CD14-positive monocyte (primary cell): Measurements from ENCODE around the gene PRSS33. TPM values are rescaled to one million over a fixed set of nuclear protein-coding genes. Genes with fewer than 3 reads are reported as not detected.

Source experiments
- DNase-seq, 3 donors: peaks; one replicate each; pipeline ENCODE4 v3.0.0-alpha.2; 2011 to 2022
- H2AFZ ChIP-seq: 2 replicates; pipeline ENCODE4 v1.6.0; 2012; ENCODE audit warnings: mild to moderate bottlenecking, low read depth, low read length, inconsistent platforms; ENCODE audit not compliant: insufficient read depth, poor library complexity, severe bottlenecking
- H3K27ac ChIP-seq, 2 donors: 1 replicate in 1 of 2; 2 replicates in 1 of 2; pipeline ENCODE4 v1.5.1; 2012 to 2013; ENCODE audit warnings: low read length in 2 of 2, control low read depth in 1 of 2, inconsistent platforms in 1 of 2, low read depth in 1 of 2, mild to moderate bottlenecking in 1 of 2
- H3K27me3 ChIP-seq, 2 donors: one replicate each; pipeline versions ENCODE4 v1.6.0 to v1.6.1; 2011 to 2013; ENCODE audit warnings: low read length in 2 of 2; ENCODE audit not compliant: control insufficient read depth in 2 of 2, insufficient read depth in 2 of 2
- H3K36me3 ChIP-seq, 2 donors: replicated peaks in 1 of 2; 1 replicate in 1 of 2; 2 replicates in 1 of 2; pipeline versions ENCODE4 v1.5.1 to v1.6.1; 2012 to 2013; ENCODE audit warnings: low read length in 2 of 2, control low read depth in 1 of 2, inconsistent platforms in 1 of 2, mild to moderate bottlenecking in 1 of 2; ENCODE audit not compliant: insufficient read depth in 2 of 2, control insufficient read depth in 1 of 2
- H3K4me1 ChIP-seq, 2 donors: 1 replicate in 1 of 2; 2 replicates in 1 of 2; pipeline versions ENCODE4 v1.5.1 to v1.6.1; 2012 to 2013; ENCODE audit warnings: low read length in 2 of 2, control low read depth in 1 of 2, inconsistent platforms in 1 of 2, mild to moderate bottlenecking in 1 of 2, moderate library complexity in 1 of 2; ENCODE audit not compliant: insufficient read depth in 2 of 2, control insufficient read depth in 1 of 2
- H3K4me2 ChIP-seq: replicated peaks from 2 replicates; pipeline ENCODE3; 2012; ENCODE audit warnings: low read length, moderate library complexity, mild to moderate bottlenecking; ENCODE audit not compliant: poor library complexity, severe bottlenecking; ENCODE audit errors: extremely low read depth
- H3K4me3 ChIP-seq, 3 experiments: fragments of 200-600 bp in 1 of 3; sonication (generic) in 1 of 3; replicated peaks in 1 of 3; 1 replicate in 2 of 3; 2 replicates in 1 of 3; pipeline ENCODE4 v1.5.1; 2011 to 2013; ENCODE audit warnings: low read length in 3 of 3, mild to moderate bottlenecking in 3 of 3, control low read depth in 2 of 3, low read depth in 2 of 3, inconsistent platforms in 1 of 3, moderate library complexity in 1 of 3
- H3K79me2 ChIP-seq: 2 replicates; pipeline ENCODE4 v1.6.0; 2012; ENCODE audit warnings: mild to moderate bottlenecking, control low read depth, inconsistent platforms, low read length, moderate library complexity; ENCODE audit not compliant: insufficient read depth
- H3K9ac ChIP-seq: 2 replicates; pipeline ENCODE4 v1.6.0; 2017; ENCODE audit warnings: low read length, mild to moderate bottlenecking; ENCODE audit not compliant: insufficient read depth, poor library complexity, severe bottlenecking
- H3K9me3 ChIP-seq, 2 donors: replicated peaks in 1 of 2; 1 replicate in 1 of 2; 2 replicates in 1 of 2; pipeline versions ENCODE4 v1.5.1 to v1.6.1; 2012 to 2013; ENCODE audit warnings: low read length in 2 of 2, control low read depth in 1 of 2; ENCODE audit not compliant: control insufficient read depth in 1 of 2, insufficient read depth in 1 of 2
- H4K20me1 ChIP-seq: 2 replicates; pipeline ENCODE4 v1.6.0; 2012; ENCODE audit warnings: mild to moderate bottlenecking, low read length, control low read depth, moderate library complexity; ENCODE audit not compliant: insufficient read depth
- H3K27ac Mint-ChIP-seq, 7 donors: one replicate each; pipeline ENCODE4 v1.8.0; 2020; ENCODE audit warnings: mild to moderate bottlenecking in 7 of 7, mixed read lengths in 7 of 7, moderate library complexity in 6 of 7, inconsistent platforms in 2 of 7
- H3K27me3 Mint-ChIP-seq, 3 donors: one replicate each; pipeline ENCODE4 v1.8.0; 2021 to 2022; ENCODE audit warnings: low read depth in 3 of 3, mild to moderate bottlenecking in 3 of 3, mixed read lengths in 3 of 3, moderate library complexity in 3 of 3, inconsistent platforms in 1 of 3
- H3K36me3 Mint-ChIP-seq, 2 donors: one replicate each; pipeline ENCODE4 v1.8.0; 2020; ENCODE audit warnings: mixed read lengths in 2 of 2, inconsistent platforms in 1 of 2, mild to moderate bottlenecking in 1 of 2
- H3K4me1 Mint-ChIP-seq: one replicate; pipeline ENCODE4 v1.8.0; 2020; ENCODE audit warnings: mild to moderate bottlenecking, mixed read lengths
- H3K4me3 Mint-ChIP-seq, 2 donors: one replicate each; pipeline ENCODE4 v1.8.0; 2020; ENCODE audit warnings: mild to moderate bottlenecking in 2 of 2, mixed read lengths in 2 of 2, moderate library complexity in 1 of 2
- H3K9me3 Mint-ChIP-seq, 7 donors: one replicate each; pipeline ENCODE4 v1.8.0; 2020 to 2022; ENCODE audit warnings: mixed read lengths in 7 of 7, mild to moderate bottlenecking in 6 of 7, moderate library complexity in 6 of 7, inconsistent platforms in 2 of 7
- WGBS: methylation state at CpG from one replicate; pipeline ENCODE4 v1.1.5; 2013; ENCODE audit warnings: missing lambda C conversion rate; ENCODE audit not compliant: insufficient coverage; 5-methylcytosine and 5-hydroxymethylcytosine counted together
- intact Hi-C, 2 donors: fragments of 100-400 bp; cut with micrococcal nuclease; formaldehyde crosslinking; loops; one replicate each; pipeline versions ENCODE4 v1.15.0 to v1.15.1; 2023
- polyA plus RNA-seq, 3 donors: library from polyadenylated mRNA; depleted of rRNA in 1 of 3; unstranded in 2 of 3; stranded (reverse) in 1 of 3; fragments of 300-500 nt in 2 of 3; fragments of >200 nt in 1 of 3; fragmentation: Illumina TruSeq in 2 of 3; gene quantifications; 1 replicate in 2 of 3; 2 replicates in 1 of 3; pipeline ENCODE4 v1.2.3, GENCODE V29; 2012 to 2021
- TF ChIP-seq, protein P1 (sequence below): fragments of 200-600 bp; IDR thresholded peaks from one replicate; pipeline ENCODE4 v1.8.0; 2022; ENCODE audit warnings: antibody characterized with exemption, mild to moderate bottlenecking

Gene PRSS33
- polyA plus RNA-seq, 3 donors = 0.05 TPM; not detected in 2

DNA sequence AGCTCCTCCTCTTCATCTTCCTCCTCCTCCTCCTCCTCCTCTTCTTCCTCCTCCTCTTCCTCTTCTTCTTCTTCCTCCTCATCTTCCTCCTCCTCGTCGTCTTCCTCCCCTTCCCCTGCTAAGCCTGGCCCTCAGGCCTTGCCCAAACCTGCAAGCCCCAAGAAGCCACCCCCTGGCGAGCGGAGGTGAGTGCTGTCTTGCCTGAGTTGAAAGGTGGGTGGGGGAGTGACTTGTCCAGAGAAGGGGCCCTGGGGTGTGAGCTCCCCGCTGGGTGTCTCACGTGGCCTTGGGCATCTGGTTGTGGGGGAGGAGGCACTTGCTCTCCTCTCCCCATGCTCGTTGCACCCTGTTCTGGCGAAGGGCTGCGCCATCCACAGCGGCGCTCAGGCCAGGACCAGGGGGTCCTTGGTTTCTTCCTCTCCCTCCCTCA lies 18.2 kb downstream of the PRSS33 start:
- H3K27me3 ChIP-seq = no peaks in the 10 kb centered on the region
- peaks cover 47% of the 10 kb centered on the region for H3K79me2 ChIP-seq
- peaks cover 0 to 4% (median 0%) of the 10 kb centered on the region in 3 donors for H3K27me3 Mint-ChIP-seq
- TF ChIP-seq, protein P1, sequence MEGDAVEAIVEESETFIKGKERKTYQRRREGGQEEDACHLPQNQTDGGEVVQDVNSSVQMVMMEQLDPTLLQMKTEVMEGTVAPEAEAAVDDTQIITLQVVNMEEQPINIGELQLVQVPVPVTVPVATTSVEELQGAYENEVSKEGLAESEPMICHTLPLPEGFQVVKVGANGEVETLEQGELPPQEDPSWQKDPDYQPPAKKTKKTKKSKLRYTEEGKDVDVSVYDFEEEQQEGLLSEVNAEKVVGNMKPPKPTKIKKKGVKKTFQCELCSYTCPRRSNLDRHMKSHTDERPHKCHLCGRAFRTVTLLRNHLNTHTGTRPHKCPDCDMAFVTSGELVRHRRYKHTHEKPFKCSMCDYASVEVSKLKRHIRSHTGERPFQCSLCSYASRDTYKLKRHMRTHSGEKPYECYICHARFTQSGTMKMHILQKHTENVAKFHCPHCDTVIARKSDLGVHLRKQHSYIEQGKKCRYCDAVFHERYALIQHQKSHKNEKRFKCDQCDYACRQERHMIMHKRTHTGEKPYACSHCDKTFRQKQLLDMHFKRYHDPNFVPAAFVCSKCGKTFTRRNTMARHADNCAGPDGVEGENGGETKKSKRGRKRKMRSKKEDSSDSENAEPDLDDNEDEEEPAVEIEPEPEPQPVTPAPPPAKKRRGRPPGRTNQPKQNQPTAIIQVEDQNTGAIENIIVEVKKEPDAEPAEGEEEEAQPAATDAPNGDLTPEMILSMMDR = no peak
- H3K4me1 Mint-ChIP-seq = peaks cover 6% of the 10 kb centered on the region
- no peaks in the 10 kb centered on the region for H3K9me3 ChIP-seq
- peak overlapping the region in 6 of 7 donors; percentile 31 to 76 (median 60) for H3K27ac Mint-ChIP-seq
- no peak overlapping the region for H3K4me3 ChIP-seq
- peaks cover 0 to 1% (median 0%) of the 10 kb centered on the region in 7 donors for H3K9me3 Mint-ChIP-seq
- H3K4me2 ChIP-seq = no peak overlapping the region
- H3K27ac ChIP-seq = peak overlapping the region in 1 of 2 donors; percentile 27
- DNase-seq = no peak
- H3K9ac ChIP-seq = no peak overlapping the region
- 98% methylated on average over 5 of the region's 11 CpGs for WGBS
- H3K36me3 ChIP-seq = peaks cover 95 to 100% of the 10 kb centered on the region in 2 donors
- H2AFZ ChIP-seq = no peak overlapping the region
- H4K20me1 ChIP-seq = peaks cover 100% of the 10 kb centered on the region
- intact Hi-C loops = no loop called here
- peaks cover 93 to 100% of the 10 kb centered on the region in 2 donors for H3K36me3 Mint-ChIP-seq
- H3K4me3 Mint-ChIP-seq = no peak overlapping the region
- H3K4me1 ChIP-seq = no peaks in the 10 kb centered on the region

DNA sequence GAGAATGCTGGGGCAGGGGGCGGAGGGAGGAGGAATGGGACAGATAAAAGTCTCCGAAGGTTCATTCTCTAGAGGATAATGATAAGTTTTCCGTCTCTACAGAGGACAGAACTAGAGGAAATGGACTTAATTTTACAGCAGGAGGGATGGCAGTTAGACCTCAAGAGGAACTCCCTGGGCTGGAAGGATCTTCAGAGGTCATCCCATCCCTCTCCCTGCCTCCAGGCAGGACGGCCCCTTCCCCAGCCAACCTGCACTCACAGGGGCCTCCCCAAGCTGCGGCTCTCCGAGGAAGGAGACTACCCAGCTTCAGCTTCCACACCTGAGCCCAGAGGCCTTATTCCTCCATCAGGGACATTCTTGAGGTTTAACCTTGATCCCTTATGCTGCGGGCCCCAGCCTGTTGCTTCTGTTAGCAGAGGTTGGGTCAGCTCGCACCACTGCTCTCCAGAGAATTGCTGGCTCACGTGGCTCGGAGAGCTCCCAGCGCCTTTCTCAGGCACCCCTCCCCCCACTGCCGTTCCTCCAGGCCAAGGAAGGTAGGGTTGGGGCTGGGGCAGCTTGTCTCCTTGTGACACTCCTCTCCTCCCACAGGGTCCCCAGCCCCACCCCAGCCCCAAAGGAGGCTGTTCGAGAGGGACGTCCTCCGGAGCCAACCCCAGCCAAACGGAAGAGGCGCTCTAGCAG lies 18.8 kb downstream of the PRSS33 start:
- Histone ChIP-seq H2AFZ (no peak overlapping the region), H3K27ac (peak overlapping the region in 1 of 2 donors; percentile 27), H3K9me3 (no peaks in the 10 kb centered on the region), H4K20me1 (peaks cover 100% of the 10 kb centered on the region), H3K4me1 (no peaks in the 10 kb centered on the region), H3K4me2 (no peak overlapping the region), H3K79me2 (peaks cover 53% of the 10 kb centered on the region), H3K4me3 (no peak overlapping the region), H3K36me3 (peaks cover 95 to 100% of the 10 kb centered on the region in 2 donors), H3K9ac (no peak overlapping the region), H3K27me3 (no peaks in the 10 kb centered on the region)
- H3K4me1 Mint-ChIP-seq = peaks cover 6% of the 10 kb centered on the region
- intact Hi-C loops = no loop called here
- H3K9me3 Mint-ChIP-seq = peaks cover 0 to 1% (median 0%) of the 10 kb centered on the region in 7 donors
- WGBS = 92% methylated on average over 10 of the region's 17 CpGs
- no peak for DNase-seq
- TF ChIP-seq, protein P1 = no peak
- peaks cover 93 to 100% of the 10 kb centered on the region in 2 donors for H3K36me3 Mint-ChIP-seq
- H3K27me3 Mint-ChIP-seq = peaks cover 0 to 4% (median 0%) of the 10 kb centered on the region in 3 donors
- peak overlapping the region in 4 of 7 donors; percentile 20 to 74 (median 54) for H3K27ac Mint-ChIP-seq
- H3K4me3 Mint-ChIP-seq = no peak overlapping the region
